Putamen (tissue), 1 donor: Measurements from ENCODE around the gene NOX3.

Experiments
- DNase-seq: peaks from one replicate; pipeline ENCODE4 v3.0.0-alpha.2; 2016; ENCODE audit warnings: low spot score

Gene NOX3

DNA sequence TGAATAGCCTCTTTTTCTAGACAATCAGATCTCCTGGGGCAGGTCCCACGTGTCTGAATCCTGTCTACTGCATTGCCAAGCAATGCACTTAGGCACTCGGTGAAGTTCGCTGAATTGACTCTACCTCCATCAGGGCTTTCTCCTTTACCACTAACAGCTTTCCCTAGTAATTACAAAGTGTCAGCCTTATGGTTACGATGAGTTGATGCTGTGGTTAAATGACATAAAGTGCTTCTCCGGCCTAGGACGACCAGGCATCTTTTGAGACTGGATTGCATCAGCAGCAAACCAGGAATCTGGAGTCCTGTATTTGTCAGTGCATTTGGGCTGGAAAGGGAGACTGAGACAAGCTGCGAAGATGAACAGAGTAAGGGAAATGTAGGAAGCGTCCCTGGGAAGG lies 21.5 kb downstream of the NOX3 start:
- no peak for DNase-seq

DNA sequence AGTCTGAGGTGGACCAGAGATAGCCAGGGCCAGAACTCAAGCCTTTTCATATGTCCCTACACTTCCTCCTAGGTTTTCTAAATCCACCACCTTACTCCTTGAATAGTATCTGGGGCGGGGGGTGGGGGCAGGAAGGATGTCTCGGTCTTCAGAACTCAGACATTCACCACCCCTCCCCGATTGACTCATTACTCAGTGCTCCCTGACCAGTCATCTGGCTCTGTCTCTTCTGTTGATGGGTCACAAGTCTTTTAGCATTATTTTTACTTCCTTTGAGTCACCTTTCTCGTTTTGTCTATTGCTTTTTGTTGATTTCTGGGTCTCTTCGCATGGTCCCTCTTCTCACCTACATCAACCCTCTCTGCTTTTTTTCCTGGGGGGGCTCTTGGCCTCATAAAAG lies 23.3 kb downstream of the NOX3 start:
- no peak for DNase-seq

DNA sequence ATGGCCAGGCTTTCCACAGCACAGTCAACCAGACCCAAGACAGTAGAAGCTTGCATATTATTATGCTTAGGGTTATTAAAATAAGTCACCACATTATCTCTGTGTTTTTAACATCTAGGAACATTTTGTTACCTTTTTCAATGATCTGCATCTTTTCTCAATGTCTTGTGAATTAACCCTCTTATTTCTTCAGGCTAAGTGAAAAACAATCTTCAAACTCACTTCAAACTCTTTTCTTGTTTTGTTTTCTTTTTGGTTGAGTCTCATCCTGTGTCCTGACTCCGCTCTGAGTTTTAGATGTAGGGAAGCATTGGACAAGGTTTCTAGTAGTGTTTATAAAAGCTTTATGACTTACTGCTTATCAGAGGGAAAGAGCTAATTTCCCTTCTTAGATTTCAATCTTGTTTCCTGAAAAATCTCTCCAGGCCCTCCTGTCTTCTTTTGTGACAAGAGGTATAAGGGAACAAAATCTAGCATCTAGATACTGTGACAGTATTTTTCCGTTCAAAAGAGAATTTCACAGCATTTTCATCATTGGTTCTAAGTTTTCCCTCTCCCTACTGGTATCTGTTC lies 26.2 kb downstream of the NOX3 start:
- no peak for DNase-seq

DNA sequence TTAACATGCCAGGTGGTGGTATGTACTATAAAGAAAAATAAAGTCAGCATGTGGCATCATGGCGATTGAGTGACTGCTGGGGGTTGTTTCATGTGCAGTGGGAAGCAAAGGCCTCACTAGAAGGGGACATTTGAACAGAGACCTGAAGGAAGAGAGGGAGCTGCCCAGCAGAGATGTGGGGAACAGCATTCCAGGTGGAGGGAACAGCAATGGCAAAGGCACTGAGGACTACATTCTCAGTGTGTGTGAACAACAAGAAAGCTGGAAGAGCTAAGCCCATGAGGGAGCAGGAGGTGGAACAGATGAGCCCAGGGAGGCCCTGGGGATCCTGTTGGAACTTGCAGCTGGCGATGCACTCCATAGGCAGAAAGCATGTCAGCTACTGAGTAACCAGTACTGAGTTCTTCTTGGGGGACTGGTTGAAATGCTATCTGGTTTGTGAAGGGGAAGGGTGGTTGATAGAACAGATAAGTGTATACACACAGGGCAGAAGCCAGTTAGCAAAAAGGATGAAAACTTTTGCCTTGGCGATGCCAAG lies 29.2 kb downstream of the NOX3 start:
- DNase-seq = no peak

DNA sequence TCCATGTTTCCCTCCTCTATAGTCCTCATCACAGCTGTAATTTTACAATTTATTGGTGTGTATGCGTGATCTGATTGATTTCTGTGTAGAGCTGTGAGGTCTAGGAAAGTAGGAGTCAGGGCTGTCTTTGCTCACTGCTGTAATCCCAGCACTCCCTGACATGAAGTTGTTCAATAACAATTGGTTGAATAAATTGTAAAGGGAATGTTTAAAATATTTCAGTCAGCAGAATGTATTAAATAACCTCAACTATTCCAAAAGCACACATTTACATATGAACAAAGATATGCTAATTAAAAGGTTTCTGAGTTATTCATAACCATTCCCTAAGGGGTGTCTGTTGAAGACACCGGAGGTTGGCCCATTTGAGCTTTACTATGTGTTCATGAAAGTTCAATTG lies 31.5 kb downstream of the NOX3 start:
- DNase-seq = no peak

DNA sequence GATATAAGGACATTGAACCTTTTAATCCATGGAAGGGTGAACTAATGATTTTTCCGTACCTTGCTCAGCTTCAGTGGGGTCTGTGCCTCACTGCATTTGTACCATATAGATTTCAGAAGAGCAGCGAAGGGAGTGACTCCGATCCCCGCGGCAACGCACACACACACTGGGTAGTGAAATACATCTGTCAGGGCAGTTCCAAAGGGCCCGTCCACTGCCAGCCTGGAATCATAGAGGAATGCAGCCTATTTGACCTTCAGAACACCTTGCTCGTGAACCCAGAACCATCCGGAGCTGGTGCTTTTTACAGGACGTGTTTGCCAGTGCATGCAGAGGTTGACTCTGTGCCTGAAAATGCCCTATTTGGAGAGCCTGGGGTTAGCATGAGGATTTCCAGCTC lies 33.0 kb downstream of the NOX3 start:
- DNase-seq = no peak

DNA sequence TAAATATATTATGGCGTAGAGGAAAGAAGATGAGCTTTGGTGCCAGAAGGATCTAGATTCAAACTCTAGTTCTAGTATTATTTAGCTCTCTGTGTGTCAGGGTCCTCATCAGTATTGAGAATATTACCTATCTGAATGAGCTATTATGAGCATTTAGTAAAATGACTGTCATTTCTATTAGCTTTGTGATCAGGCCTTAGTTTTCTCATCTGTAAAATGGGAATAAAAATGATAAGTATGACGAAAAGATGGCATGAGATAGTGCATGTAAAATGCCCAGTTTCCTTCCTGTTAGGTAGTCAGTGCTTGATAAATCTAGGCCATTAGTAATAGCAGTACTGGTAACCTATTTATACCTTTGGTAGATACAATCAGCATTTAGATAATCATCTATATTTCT lies 35.1 kb downstream of the NOX3 start:
- DNase-seq = no peak

DNA sequence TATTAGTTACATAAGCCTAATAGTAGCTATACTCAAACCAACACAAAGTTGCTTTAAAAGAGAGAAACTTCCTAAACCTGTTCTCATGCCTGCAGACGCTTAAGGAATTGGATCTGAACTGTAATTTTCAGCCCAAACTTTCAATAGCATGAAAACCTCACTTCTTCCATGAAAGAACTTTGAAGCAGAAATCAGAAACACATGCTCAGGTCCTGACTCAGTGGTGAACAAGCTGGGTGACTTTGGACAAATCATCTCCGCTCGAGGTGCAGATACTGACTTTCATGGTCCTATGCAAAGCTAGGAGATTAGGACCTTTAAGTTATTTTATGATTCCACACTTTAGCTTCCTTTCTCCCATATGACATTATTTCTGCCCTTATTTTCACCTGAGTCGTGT lies 36.5 kb downstream of the NOX3 start:
- no peak for DNase-seq

DNA sequence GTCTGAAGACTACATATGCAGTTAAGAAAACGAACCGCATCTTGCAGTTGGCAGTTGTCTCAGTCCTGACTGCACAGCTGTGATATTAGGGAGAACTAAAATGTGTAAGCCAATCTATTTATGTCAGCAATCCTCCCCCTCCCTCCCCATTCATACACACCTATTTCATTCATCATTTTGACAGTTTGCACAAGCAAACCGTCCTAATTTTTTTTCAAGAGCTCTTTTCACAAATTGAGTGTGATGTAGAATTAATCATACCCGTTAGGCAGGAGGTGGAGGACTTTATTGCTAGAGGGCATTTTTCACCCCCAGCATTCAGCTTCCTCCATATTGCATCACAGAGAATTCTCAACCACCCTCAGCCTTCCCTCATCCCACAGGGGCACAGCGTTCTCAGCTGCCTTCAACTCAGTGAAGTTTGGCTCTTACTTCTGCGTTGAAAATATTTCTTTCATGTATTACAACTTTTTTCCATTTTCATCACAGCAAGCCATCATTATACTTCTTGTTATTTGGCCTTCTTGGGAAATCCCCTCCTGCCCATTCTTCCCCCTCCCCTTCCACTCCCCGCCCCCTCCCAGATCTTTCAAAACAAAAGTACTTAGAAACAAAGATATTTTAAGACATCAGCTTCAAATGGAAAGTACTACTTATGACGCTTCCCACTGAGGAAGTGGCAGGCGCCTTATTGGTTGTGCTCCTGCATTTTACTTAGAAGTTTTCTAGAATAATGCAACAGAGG lies 37.5 kb downstream of the NOX3 start:
- no peak for DNase-seq

DNA sequence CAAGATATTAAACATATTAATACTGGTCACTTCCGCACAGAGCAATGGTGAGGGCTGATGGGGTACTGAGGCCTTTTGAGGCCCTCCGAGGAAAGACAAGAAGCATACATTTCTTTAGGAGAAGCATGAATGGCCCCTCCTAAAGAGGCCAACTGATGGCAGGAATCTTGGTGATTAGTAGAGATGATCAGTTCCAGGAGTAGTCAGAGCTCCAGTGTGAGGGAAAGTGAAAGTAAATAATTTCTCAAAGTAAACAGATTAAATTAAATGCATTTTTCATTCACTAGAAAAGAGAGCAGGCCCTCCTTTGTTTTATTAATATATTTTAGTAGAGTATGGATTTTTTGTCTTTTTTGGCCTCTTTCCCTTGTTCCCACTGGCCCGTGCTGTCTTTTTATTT lies 38.2 kb downstream of the NOX3 start:
- DNase-seq = no peak

DNA sequence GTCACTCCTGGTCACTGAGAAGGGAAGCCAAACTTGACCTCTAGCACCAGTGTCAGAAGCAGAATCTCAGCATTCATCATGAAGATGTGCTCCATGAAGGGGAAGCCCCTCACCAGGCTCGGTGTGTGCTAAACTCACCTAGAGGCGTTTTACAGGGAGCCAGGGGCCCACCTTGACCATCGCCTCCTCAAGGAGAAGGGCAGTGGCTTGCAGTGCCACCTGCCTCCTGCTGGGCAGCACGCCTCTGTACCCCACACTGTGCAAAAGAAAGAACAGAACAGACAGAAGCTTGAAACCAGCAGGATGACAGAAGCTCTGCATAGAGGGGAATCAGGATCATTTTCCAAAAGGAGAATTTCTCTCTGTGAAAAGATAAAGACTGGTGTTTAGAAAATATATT lies 39.7 kb downstream of the NOX3 start:
- DNase-seq = no peak

DNA sequence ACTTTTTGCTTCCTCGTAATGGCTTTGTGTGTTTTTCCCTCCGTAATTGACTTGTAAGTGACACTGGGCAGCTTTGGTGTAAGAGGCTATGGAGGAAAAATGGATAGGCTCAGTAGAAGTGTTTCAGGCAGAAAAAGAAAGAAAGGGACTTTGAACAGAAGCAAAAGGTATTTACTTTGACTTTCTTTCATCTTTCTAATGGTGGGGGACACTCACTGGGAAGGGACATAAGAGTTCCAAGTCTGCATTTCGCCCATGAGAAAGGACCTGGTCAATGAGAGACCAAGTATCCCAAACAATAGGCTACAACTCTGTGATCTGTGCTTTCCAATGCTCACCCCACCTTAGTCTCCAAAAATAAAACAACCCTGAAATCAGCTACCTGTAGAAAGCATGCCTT lies 41.6 kb downstream of the NOX3 start:
- DNase-seq = no peak

DNA sequence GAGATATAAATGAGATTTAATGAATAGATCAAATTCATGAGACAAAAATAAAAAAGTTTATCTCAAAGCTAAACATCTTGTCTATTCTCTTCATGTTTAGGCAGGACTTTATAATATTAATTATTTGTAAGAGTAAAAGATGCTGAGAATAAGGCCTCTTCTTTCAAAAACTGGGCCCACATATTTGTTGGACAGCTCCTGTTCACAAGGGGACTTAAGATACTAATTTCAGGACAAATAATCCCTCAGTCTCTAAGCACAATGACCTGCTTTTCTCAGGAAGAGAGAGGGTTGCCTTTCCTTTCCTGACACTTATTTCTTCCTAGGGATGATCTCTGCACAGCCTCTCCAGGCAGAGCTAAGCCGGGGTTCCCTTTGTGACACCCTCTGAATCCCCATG lies 43.3 kb downstream of the NOX3 start:
- DNase-seq = no peak

DNA sequence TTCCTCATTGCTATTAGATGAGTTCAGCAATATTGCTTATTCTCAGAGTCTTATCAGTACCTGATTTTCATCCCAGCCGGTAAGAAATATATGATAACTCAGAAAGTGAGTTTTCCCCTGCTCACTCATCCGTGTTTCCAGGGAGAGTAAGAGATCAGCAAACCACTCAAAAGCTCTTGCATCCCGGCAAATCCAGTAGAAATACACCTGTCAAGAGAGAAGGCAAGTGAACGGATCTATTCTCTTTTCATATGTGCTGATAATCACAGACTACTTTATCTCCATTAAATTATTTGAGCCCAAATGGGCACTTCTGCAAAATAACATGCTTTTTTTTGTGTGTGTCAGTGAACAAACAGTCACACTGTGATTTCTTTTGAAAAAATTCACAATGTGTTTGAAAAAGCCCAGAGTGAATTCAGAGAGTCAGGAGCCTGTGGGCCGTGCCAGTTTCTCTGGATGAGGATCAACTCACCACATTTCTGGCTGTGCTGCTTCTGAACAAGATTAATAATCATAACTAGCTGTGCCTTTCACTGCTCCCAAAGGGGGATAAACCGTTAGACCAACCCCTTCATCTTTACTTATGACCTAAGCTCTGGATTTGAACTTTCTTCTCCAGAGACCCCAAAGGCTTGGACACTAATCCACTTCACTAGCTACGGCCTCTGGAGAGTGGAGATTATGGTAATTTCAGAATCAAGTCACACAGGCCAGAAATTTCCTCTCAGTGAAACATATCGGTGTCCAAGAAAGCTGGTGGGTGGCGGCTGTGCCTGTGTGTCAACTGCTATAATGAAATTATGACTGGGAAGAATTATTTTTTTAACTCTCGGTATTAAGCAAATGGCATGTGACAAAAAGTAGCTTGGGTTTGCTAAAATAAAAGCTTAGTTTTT lies 44.2 kb downstream of the NOX3 start:
- DNase-seq = no peak

DNA sequence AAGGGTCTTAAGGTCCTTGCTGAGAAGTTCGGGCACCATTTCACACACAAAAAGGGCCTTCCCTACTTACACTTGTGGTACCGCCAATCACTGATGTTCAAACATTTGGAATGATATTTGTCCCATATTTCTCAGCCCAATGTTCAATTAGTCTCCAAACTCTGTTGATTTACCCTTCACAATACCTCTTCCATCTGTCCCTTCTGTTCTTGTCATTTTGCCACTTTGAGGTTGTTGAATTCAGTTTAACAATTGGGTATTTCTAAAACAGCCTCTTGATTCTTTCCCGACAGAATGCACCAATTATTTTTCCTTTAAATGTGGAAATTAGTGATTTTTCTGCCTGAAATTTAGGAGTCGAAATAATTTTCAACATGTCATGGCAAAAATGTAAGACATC lies 46.2 kb downstream of the NOX3 start:
- DNase-seq = no peak

DNA sequence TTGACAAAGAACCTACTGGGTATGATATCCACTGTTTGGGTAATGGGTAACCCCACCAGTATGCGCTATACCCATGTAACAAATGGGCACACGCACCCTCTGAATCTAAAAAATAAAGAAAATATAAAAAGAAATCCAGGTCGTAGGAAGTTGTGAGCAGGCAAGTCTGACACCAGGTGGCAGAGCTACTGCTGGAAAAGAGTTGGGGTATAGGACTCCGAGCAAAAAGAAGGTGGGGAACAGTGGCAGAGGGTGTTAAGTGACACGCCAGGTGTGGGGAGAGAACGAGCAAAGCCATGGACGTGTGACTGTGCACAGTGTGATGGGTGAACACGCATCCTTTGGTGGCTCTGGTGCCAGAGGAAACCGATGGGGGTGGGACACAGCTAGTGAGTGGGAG lies 46.7 kb downstream of the NOX3 start:
- DNase-seq = no peak

DNA sequence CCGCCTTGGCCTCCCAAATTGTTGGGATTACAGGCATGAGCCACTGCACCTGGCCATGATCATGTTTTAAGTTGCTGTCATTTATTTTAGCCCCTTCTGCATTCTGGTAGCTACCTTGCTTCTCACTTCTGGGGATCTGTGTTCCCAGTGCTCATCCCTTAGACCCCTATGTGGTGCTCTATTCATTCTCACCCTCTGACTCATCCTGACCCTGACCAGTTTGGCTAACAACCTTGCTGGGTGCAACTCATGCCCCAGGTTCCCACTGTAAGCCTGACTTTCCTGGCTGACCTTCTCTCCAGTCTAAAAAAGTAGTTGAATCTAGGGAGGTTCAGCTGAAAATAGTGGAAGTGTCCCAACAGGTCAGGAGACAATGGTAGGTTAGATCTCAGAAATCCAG lies 47.4 kb downstream of the NOX3 start:
- no peak for DNase-seq

DNA sequence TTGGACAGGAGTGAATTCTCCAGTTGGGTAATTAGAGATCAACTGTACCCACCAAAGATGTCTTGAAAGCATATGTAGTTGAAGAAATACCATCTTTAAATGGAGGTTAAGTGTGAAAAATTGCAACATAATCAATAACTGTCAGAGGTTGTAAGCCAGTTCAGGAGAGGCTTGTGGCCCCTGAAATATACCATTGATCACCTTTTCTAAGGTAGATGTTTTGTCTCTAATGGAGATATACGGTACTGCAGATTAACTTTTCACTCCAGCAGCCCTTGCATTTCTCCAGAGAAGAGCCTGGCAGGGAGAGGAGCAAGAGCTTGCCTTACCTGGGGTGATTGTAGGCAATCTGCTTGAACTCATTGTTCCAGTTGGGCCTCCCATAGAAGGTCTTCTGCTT lies 48.8 kb downstream of the NOX3 start:
- DNase-seq = no peak

DNA sequence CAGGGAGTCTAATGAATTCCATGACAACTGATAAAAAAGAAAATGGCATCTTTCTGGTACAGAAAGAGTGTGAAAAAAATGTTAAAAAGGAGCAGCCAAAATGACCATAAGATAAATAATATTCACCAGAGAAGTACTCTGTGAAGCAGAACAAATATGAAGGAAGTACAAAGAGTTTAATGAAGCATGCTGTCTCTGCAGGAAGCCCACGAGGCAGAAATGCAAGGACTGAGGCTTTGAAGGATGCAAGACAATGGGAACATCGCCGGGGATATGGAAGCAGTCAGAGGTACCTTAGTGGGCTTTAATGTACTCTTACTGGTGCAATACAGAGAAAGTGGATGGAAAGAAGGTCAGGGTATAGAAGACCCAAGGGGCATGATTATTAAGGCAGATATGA lies 50.7 kb downstream of the NOX3 start:
- no peak for DNase-seq

DNA sequence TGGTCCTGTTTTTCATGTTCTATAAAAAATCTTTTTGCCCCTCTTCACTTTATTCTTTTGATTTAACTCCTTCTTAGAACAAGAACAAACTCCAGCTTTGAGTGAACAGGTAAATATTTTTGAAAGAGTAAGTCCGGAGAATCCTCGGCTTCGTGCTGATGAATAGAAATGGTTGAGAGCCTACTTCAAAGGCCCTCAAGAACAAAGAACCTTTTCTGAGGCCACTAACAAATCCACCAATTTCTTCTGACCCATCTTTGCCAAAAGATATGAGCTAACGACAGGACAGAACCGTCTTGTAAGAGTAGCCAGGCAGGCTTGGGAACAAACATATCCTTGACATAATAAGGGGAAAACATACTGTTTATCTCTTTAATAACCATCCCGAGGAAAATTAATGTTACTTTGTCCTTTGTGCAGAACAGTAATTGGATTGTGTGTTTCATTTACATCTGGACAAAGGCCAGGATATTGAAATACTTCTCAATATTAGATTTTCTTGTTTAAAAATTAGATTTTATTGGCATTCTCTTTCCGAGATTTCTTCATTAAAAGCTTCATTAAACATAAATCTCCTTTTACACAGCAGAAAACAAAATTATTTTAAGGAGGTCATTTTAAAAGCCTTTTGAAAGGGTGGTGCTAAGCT lies 52.9 kb downstream of the NOX3 start:
- DNase-seq = no peak

DNA sequence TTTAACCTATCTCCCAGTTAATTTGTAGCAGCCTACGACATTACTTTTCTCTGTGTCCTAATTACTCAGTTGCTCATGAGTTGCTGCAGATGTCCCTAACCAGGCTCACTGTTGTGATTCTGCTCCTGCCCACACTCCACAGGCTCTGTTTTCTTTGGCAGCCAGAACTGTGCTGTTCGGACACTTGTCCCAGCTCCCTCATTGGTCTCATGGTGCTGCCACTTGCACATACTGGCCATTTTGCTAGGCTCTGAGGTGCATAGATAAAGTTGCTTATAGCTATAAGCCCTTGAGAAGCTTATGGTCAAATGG lies 55.0 kb downstream of the NOX3 start:
- DNase-seq = no peak

DNA sequence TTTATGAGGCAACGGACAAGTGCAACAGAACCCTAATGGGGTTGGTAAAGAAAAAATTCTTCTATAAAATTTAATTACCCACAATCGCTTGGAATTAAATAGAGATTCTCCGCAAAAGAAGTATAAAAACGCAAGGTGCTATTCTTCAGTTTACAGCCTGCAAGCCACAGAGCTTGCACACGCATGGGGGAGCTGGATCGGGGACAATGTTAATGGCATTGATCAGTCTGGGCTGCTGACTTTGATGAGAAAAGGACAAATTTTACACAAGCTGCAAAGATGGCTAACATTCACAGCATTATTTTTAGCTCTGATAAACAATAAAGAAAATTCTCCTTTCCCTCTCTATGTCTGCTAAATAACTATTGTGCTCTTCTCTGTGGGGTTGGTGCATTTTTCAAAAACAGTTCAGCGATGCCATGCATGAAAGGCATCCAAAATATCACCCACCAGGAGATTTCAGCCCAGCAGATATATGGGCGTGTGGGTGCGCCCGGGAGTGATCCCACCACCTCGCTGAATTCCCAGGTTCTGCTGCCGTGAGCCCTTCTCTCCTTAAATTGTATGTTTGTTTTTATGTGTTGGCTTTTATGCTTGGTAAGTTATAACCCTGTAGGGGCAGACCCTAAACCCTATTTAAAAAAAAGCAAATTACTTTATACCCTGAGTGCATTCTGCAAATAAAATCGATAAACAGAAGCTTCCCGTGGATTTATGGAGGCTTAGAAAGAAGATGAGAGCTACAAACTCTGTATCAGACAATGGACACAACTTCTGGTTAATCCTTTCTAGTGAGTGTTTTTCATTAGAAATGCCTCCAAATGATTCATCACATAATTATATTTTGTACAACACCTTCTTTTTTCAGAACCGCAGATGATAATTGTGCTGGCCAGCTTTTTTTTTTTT lies 55.6 kb downstream of the NOX3 start:
- DNase-seq = no peak
